ENCODE results near the gene POTEB3.
"Not testable (repeated sequence)": the region's sequence is repeated elsewhere in the genome, so short reads cannot be mapped to it uniquely, and the experiment has no call there.

DNA sequence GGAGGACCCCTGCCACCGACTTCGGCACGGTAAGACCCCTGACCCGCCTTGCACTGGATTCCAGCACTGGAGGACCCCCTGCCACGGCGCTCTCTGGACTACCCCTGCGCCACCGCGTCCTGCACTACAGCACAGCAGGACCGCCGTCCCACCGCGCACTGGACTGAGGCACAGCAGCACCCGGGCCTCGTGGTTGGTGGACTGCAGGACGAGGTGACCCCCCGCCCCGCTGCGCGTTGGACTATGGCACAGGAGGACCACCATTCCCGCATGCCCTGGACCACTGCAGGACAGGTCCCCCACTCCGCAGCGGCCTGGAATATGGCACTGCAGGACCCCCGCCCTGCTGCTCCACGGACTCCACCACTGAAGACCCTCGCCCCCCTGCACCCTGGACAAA lies 71.1 kb downstream of the POTEB3 start:
- TF ChIP-seq, protein P1, sequence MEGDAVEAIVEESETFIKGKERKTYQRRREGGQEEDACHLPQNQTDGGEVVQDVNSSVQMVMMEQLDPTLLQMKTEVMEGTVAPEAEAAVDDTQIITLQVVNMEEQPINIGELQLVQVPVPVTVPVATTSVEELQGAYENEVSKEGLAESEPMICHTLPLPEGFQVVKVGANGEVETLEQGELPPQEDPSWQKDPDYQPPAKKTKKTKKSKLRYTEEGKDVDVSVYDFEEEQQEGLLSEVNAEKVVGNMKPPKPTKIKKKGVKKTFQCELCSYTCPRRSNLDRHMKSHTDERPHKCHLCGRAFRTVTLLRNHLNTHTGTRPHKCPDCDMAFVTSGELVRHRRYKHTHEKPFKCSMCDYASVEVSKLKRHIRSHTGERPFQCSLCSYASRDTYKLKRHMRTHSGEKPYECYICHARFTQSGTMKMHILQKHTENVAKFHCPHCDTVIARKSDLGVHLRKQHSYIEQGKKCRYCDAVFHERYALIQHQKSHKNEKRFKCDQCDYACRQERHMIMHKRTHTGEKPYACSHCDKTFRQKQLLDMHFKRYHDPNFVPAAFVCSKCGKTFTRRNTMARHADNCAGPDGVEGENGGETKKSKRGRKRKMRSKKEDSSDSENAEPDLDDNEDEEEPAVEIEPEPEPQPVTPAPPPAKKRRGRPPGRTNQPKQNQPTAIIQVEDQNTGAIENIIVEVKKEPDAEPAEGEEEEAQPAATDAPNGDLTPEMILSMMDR (IDR thresholded peaks at IDR 0.05; ENCODE audit: extremely low read depth in 1 of 2, insufficient read depth in 1 of 2, low read depth in 1 of 2, low read length in 2 of 2): not testable (repeated sequence)
- TF ChIP-seq EZH2 (IDR thresholded peaks at IDR 0.05; ENCODE audit: borderline replicate concordance, low read depth, low read length, severe bottlenecking); FOS (IDR thresholded peaks at IDR 0.05; ENCODE audit: borderline replicate concordance, insufficient read depth, low read length); POLR2A (IDR thresholded peaks at IDR 0.05; ENCODE audit: low read depth, low read length); MYC (IDR thresholded peaks at IDR 0.05; ENCODE audit: low read depth, low read length); POLR2AphosphoS5 (IDR thresholded peaks at IDR 0.05; ENCODE audit: insufficient read depth, low read depth, low read length): not testable (repeated sequence)
